NCI-H2107 treated with DMSO at 0.1 percent for 48 hours (cell line): Measurements from ENCODE around the gene EEF2K.
"Not testable (repeated sequence)": the region's sequence is repeated elsewhere in the genome, so short reads cannot be mapped to it uniquely, and the experiment has no call there.

Source experiments
- DNase-seq: peaks from one replicate; lab custom pipeline; 2025; ENCODE audit not compliant: unreplicated experiment; lab: John Stamatoyannopoulos, UW

Gene EEF2K

DNA sequence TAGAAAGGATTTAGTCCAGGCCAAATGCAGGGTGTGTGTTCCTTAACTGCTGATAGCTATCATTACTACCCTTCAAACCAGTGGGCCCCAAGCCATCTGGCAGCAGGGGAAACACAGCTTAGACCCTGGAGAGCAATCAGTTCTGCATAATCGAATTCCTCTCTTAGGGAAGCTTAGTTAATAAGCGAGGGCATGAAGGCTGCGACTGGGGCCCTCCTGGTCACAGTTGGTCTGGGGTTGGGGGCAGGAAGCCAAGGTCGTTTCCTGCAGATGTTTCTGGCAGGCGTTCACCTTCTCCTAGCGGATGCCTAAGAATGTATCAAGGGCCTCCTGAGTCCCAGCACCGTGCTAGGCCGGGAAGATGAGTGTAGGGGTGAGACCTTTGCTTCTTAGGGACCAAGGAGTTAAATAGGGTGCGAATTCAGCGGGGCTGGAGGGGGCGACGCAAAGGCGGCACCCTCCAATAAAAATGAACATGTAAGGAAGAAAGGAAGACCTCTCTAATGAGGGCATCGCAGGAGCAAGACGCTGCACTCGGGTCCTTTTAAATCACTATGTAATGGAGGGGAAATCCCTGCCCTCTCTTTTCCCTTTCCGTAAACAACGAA lies 16.5 kb upstream of the EEF2K start:
- DNase-seq = no peak

DNA sequence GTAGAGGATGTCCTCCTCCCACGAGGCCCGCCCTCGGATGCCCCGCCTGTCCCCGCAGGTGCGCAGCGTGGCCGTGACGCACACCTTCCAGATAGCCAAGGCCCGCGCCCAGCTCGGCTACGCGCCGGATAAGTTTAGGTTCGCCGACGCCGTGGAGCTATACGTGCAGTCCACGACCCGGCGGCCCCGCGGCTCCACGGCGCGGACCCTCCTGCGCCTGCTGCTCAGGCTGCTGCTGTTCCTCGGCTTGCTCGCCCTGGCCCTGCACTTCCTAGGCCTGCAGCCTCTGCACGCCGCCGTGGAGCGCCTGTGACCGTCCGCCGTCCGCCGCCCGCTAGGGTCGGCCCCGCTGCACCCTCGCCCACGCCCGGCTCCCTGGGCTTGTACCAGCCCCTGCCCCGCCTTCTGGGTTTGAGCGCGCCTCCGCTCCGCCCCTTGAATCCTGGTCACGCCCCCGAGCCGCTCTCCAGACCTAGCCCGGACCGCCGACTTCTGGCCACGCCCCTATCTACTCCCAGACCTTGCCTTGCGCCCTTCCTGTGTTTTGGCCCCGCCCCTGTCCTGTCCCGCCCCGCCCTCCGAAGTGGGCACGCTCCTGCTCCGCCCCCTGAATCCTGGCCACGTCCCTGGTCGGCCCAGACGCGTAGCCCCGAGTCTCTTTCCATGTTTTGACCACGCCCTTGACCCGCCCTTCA lies 15.8 kb upstream of the EEF2K start:
- peak; percentile 99 for DNase-seq

DNA sequence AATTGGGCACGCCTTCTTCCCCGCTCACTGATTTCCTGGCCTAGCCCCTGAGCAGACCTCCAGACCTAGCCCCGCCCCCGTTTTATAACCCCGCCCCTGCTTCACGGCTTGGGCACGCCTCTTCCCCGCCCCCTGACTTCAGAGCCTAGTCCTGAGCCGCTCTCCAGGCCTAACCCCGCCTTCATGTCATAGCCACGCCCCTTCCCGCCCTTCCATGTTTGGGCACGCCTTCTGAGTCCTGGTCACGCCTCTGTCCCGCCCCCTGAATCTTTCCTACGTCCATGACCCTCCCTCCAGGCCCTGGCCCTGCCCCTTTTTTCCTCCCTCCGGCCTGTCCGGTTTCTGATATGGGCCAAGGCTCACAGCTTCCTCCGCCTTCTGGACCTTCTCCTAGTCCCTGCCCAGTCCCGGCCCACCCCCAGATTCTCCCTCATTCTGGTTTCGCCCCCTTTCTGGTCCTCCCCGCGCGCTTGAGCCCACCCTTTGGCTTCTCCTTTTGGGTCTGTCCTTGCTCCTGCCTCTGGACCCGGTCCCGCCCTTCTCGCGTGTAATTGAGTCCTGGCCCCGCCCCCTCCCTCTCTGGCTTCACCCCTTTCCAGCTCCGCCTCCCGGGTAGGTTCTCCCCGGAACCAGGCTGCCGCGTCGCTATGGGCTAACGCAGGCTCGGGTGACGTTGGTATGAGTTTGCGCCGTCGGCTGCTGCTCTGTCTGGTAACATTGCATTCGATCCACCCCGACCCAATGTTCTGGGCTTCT lies 15.1 kb upstream of the EEF2K start:
- DNase-seq = peak; percentile 99

DNA sequence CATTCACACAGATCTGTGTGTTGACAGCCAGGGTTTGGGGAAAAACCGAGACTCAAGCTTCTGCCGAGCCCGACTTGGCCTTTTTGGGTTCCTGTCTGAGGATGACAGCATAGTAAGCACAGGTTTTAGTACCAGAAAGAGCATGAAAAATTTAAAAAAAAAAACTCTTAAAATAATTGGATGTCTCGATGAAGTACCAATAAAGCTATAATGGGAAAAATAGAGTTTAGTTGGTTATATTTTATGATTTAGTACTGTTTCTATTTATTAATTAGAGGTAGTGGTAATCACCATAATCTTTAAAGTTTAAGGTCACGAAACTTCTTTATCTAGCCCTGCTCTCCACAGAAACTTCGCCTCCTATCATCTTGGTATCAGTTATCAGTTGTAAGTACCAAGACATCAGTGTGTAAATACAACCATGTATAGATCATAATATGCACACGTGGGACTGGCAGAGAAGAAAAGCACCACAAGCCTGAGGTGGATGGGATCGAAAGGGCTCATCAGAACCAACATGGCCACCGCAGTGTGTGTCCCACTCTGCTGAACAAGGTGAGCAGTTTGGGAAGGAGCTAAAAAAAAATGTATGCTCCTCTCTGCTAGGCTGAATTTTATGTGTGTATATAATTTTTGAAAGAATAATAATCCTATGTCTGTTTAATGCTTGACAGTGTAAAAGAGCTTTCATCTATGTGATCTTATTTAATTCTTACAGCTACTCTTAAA lies 14.4 kb upstream of the EEF2K start:
- peak; percentile 32 for DNase-seq

DNA sequence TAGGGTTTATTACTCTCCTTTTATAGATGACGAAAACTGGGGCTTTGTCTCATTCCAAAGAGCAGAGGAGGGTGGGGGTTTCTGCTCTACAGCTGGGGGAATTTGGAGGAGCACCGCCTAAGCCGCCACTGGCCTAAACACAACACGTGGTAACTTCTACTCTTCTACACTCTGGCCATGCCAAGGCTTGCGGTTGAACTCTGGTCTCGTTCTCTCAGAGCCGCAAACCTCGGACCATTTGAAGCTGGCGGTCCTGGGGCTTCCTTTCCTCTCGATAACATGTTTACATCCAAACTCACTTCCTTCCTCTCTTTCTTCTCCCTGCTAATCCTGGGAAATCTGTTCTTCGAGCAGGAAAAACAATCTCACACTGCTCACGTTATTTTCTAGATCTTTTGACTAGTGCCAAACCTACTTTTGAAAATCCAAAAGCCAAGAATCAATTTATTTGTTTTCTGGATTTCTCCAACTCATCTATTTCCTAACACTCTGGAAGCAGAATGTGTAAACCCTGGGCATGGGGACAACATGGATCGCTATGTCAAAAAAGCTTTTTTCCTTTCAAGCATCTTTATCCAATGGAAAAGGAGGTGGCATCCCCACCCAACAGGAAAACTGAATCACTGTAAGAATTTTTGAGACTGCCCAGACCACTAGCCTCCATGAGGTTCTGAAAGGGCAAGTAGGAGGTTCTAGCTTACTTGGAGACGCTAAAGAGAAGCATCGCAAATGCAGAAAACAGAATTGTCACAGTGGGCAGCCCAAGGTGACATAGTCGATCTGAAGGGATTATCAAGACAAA lies 13.6 kb upstream of the EEF2K start:
- DNase-seq = peak; percentile 35

DNA sequence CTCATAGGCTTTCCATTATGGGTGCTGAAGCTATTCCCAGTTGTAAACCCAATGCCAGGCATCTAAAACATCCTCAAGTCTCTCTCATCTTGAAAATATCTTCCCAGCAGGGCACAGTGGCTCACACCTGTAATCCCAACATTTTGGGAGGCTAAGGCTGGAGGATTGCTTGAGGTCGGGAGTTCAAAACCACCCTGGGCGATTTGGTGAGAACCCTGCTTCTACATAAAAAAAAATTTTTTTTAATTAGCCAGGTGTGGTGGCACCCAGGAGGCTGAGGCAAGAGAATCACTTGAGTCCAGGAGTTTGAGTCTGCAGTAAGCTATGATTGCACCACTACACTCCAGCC lies 13.0 kb upstream of the EEF2K start:
- DNase-seq = no peak

DNA sequence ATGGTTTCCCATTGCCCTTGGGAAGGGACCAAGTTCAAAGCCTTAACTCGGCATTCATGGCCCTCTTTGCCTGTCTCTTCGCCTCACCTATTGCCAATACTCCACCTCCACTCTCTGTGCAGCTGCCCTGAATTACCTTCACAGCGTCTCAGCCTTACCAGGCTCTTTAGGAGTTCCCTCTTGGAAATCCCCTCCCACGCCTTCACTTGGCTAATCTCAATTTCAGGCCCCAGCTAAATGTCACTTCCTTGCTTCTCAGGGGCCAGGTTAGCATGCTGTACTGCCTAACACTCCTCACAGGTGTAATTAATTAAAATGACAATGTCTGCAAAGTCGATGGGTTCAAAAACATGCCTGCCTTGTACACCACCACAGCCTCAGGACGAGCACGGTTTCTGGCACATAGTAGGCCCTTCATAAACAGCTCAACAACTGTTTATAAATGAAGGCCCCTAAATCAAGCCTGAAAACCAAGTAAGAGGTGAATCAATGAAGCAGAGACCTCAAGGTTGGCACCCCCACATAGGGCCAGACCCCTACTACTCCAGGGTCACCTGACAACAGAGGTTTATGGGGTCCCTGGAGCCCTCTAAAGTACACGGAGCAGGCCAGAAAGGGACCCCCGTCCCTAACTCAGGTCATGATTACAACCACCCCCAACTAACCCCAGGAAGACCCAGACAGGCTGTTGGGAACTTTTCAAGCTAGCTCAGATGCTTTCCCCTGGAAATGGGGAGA lies 11.2 kb upstream of the EEF2K start:
- no peak for DNase-seq

DNA sequence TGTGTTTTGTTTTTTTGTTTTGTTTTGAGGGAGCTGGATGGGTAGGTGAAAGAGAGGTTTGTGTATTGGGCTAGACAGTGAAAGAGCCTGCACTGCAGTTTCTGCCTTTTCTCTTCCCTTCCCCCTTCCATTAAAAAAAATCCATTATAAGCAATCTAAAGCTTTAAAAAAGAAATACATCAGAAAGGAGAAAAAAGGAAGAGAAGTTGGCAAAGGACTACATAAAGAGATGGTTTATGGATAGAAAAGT lies 10.7 kb upstream of the EEF2K start:
- no peak for DNase-seq

DNA sequence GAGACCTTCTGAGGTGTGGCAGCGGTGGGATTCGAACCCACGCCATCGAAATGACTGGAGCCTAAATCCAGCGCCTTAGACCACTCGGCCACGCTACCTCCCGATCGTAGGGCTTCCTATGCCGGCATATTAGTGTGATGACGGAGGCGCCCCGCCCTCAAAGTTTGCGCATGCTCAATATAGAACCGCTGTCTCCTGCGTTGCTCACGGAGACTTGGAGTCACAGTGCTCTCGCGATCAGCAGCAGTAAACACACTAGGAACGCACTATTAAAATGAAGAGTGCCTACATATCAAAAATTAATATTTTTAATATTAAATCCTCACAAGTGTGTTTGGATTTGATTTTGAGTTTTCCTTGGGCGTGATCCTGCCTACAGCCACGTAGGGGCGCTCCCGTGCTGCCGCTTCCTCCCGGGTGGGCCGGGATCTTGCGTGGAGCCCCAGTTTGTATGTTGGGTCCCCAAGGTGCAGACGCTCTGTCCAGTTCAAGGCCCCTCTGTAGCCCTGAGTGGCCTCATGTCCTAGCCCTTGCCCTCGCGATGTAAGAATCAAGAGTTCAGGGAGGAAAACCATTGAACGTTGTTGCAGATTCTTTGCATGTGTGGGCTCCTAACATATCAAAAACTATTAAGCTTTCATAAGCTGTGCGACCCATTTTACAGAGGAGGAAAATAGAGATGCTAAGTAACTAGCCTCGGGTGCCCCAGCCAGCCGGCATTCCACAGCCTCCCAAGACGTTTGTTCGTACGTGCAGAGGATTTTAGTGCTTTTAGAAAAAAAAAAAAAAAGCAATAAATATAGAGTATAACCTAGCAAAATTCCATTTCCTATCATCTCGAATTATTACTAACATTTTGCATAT lies 10.2 kb upstream of the EEF2K start:
- DNase-seq = peak; percentile 87

DNA sequence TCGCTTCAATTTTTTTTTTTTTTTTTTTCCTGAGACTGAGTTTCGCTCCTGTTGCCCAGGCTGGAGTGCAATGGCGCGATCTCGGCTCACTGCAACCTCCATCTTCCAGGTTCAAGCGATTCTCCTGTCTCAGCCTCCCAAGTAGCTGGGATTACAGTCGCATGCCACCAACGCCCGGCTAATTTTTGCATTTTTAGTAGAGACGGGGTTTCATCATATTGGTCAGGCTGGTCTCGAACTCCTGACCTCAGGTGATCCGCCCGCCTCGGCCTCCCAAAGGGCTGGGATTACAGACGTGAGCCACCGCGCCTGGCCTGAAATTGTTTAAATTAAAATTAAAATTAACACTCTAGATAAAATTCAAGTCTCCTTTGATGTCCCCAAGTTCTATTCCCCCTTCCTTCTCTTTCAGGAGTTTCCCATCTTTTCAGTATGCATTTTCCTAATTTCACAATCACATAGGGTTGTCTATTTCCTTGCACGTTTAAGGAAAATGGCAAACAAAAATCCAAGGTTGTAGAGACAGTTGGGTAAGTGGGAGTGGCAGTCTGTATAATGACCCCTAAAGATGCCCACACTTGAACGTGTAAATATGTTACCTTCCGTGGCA lies 9.4 kb upstream of the EEF2K start:
- DNase-seq = not testable (repeated sequence)

DNA sequence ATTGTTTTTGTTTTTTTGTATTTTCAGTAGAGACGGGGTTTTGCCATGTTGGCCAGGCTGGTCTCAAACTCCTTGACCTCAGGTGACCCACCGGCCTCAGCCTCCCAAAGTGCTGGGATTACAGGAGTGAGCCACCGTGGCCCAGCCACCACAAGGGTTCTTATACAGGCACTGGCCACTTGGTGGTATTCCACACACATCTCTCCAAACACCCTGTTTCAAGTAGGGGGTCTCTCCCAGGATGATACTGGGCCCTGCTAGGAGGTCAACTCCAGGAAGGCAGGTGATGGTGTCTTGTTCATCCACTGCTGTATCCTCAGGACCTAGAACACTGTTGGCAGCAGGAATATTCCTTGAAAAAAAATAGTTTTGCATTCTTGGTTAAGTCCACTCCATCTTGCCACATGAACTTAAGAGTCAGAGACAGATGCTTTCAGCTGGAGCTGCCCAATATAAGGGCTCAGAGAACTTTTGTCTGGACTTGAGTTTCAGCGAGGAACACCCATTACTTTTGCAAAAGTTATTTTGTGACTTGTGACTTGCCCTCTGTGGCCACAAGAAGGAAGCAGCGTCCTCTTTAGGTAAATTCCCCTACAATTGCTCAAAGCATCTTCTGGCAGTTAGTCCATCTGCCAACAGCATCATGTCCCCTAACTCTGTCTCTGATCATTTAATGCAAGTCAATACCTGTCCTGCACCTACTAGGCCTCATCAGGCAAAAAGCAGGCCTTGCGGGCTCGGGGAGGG lies 7.4 kb upstream of the EEF2K start:
- no peak for DNase-seq

DNA sequence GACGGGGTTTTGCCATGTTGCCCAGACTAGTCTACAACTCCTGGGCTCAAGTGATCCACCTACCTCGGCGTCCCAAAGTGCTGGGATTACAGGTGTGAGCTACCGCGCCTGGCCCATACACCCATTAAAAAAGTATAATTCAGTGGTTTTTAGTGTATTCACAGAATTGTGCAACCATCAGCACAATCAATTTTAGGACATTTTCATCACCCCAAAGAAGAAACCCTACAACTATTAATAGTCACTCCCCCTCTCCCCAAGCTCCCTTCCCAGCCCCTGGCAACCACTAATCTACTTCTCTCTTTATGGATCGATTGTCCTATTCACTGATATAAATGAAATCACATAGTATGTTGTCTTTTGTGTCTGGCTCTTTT lies 3.8 kb upstream of the EEF2K start:
- no peak for DNase-seq

DNA sequence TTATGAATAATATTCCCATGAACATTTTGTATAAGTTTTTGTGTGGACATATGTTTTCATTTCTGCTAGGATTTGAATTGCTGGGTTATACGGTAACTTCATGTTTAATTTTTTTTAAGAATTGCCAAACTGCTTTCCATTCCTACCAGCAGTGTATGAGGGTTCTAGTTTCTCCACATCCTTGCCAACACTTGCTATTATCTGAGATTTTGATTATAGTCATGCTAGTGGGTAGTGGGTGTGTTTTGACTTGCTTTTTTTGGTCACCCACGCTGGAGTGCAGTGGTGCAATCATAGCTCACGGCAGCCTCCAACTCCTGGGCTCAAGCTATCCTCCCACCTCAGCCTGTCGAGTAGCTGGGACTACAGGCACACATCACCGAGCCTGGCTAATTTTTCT lies 3.0 kb upstream of the EEF2K start:
- no peak for DNase-seq

DNA sequence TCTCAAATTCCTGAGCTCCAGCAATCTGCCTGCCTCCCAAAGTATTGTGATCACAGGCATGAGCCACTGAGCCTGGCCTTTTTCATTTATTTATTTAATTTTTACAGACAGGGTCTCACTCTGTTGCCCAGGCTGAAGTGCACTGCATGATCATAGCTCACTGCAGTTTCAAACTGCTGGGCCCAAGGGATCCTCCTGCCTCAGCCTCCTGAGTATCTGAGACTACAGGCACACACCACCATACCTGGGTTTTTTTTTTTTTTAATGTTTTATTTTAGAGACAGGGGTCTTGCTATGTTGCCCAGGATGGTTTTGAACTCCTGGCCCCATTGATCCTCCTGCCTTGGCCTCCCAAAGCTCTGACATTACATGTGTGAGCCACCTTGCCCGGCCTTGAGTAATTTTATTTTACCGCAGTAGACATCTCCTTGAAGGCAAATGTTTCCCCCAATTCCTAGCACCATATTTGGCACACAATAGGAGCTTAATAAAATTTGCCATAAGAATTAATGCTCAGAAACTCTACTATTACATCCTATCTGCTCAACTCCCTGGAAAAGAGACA lies 1.9 kb upstream of the EEF2K start:
- DNase-seq = no peak

DNA sequence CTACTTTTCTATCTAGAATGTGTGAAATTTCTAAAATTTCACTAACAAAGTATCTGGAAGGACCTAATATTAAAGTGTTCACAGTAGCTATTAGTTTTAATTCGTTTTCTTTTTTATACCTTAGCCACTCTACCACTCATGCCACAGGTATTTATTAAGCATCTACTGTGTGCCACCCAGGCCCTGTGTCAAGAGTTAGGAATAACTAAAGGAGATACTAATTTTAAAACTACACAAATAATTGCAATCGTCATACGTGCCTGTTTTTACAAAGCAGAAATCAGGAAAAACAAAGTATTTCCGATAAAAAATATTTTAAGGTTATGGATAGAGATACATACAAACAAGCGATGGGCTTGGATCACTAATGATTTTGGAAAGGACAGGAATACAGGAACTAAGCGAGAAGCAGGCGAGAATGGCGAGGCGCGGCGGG lies 483 bp upstream of the EEF2K start:
- DNase-seq = no peak

DNA sequence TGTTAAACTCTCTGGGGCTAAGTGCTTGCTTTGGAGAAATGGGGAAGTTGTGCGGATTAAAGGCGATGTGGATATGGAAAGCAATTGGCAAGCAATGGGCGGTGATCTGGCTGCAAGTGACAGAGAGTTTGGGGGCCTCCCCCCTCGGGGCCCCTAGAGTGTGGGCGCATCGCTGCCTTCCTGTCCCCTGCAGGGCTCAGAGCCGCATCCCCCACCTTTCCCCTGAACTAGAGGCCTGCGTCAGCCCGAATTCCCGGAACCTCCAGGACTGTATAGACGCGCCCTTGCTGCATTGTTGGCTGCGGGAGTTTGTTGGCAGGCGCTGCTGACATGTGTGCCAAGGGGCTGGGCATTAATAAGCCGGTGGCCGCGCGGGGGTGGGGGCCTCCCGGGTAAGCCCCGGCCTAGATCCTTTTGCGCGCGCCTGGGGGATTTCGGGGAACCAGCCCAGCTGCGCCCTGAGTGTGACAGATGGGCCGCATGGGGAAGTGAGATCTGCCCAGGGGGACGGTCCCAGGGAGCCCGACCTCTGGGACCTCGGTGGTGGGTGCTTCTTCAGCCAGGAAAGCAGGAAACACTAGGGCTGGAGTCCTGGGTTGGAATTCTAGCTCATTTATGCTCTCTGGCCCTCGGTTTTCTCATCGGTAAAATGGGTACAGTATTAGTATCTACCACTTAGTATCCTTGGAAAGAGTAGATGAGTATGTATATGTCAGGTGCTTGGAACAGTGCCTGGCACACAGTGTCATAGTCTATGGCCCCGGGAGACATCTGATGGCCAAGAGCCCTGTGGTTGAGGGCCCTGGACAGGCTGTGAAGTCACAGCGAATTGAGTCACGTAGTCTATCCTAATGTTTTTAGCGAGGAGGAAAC lies 1.0 kb downstream of the EEF2K start:
- peak; percentile 24 for DNase-seq

DNA sequence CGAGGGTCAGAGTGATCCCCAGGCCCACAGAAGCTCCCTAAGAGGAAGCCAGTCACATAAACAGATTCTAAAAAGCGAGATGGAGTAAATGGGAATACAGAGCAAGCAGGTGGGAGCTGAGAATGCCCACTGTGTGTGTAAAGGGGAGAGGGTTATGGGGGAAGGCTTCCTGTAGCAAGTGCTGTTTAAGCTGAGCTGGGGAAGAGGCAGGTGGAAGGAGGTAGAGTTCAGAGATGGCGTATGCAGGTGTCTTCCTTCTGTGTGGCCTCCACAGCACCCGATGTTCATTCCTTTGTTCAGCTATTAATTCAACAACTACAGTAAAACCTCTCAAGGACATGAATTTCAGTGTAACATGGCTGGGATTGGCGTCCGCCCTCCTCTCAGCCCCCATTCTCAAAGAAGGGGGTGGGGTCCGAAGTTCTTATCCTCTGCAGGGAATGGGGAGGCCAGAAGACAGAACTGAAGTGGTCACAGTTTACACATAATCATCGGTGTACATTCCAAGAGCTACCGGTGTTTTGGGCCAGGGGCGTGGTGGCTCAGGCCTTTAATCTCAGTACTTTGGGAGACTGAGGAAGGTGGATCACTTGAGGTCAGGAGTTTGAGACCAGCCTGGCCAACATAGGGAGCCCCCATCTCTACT lies 1.8 kb downstream of the EEF2K start:
- DNase-seq = no peak
